Measurements from ENCODE around the gene MAN1A2. TPM values are rescaled to one million over a fixed set of nuclear protein-coding genes. Genes with fewer than 3 reads are reported as not detected.

MAN1A2 gene
- total RNA-seq, 1 experiment from 2014 or later = 28.7 TPM

- ChIA-PET CTCF (no interaction called here), POLR2A (no interaction called here)
- in situ Hi-C loops (cut with HindIII; ENCODE audit: low pct_unique_long_range_greater_than_20kb, low sequenced_read_pairs) (no loop called here), intact Hi-C loops (cut with micrococcal nuclease; ENCODE audit: unreplicated experiment) (loop anchor here (10.0 kb wide), 1 partner anchor 145 kb away; no protein-coding TSS in a partner anchor)
- Histone ChIP-seq H3K4me1 (ENCODE audit: control insufficient read depth, insufficient read depth, low read length) (no peaks in the 10 kb centered on the region), H3K9me3 (ENCODE audit: control insufficient read depth, insufficient read depth, low read depth, low read length) (no peaks in the 10 kb centered on the region), H3K27me3 (ENCODE audit: control insufficient read depth, insufficient read depth, low read length) (no peaks in the 10 kb centered on the region), H3K27ac (ENCODE audit: low read length) (no peak overlapping the region), H3K36me3 (ENCODE audit: control insufficient read depth, insufficient read depth, low read length) (no peaks in the 10 kb centered on the region), H3K4me3 (ENCODE audit: low read depth in 2 of 2, low read length in 2 of 2) (no peak overlapping the region)
- TF ChIP-seq, protein P1, sequence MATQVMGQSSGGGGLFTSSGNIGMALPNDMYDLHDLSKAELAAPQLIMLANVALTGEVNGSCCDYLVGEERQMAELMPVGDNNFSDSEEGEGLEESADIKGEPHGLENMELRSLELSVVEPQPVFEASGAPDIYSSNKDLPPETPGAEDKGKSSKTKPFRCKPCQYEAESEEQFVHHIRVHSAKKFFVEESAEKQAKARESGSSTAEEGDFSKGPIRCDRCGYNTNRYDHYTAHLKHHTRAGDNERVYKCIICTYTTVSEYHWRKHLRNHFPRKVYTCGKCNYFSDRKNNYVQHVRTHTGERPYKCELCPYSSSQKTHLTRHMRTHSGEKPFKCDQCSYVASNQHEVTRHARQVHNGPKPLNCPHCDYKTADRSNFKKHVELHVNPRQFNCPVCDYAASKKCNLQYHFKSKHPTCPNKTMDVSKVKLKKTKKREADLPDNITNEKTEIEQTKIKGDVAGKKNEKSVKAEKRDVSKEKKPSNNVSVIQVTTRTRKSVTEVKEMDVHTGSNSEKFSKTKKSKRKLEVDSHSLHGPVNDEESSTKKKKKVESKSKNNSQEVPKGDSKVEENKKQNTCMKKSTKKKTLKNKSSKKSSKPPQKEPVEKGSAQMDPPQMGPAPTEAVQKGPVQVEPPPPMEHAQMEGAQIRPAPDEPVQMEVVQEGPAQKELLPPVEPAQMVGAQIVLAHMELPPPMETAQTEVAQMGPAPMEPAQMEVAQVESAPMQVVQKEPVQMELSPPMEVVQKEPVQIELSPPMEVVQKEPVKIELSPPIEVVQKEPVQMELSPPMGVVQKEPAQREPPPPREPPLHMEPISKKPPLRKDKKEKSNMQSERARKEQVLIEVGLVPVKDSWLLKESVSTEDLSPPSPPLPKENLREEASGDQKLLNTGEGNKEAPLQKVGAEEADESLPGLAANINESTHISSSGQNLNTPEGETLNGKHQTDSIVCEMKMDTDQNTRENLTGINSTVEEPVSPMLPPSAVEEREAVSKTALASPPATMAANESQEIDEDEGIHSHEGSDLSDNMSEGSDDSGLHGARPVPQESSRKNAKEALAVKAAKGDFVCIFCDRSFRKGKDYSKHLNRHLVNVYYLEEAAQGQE (IDR thresholded peaks at IDR 0.05; ENCODE audit: insufficient read depth in 1 of 2, low read depth in 2 of 2, low read length in 1 of 2) = no peak
- DNase-seq (ENCODE audit: low read depth, low spot score) (no peak), ATAC-seq (no peak)
- no TSS peak for BruUV-seq (replicated peaks)
These were observed 162.4 kb downstream of the MAN1A2 start for GRCh38 chr1:117529683-117530082.

- Histone ChIP-seq H3K4me3 (ENCODE audit: low read depth in 2 of 2, low read length in 2 of 2) (no peak overlapping the region), H3K27me3 (ENCODE audit: control insufficient read depth, insufficient read depth, low read length) (no peaks in the 10 kb centered on the region), H3K36me3 (ENCODE audit: control insufficient read depth, insufficient read depth, low read length) (no peaks in the 10 kb centered on the region), H3K27ac (ENCODE audit: low read length) (no peak overlapping the region), H3K4me1 (ENCODE audit: control insufficient read depth, insufficient read depth, low read length) (no peaks in the 10 kb centered on the region), H3K9me3 (ENCODE audit: control insufficient read depth, insufficient read depth, low read depth, low read length) (no peaks in the 10 kb centered on the region)
- DNase-seq (ENCODE audit: low read depth, low spot score) (no peak), ATAC-seq (no peak)
- in situ Hi-C loops (cut with HindIII; ENCODE audit: low pct_unique_long_range_greater_than_20kb, low sequenced_read_pairs) = no loop called here
- intact Hi-C loops (cut with micrococcal nuclease; ENCODE audit: unreplicated experiment) = loop anchor here (10.0 kb wide), 1 partner anchor 144 kb away; no protein-coding TSS in a partner anchor
- POLR2A ChIA-PET = no interaction called here
- BruUV-seq (replicated peaks) = no TSS peak
- CTCF ChIA-PET = no interaction called here
- TF ChIP-seq TCF7L2 (IDR thresholded peaks at IDR 0.05; ENCODE audit: low read depth, low read length) = no peak
- TF ChIP-seq, protein P1 (IDR thresholded peaks at IDR 0.05; ENCODE audit: insufficient read depth in 1 of 2, low read depth in 2 of 2, low read length in 1 of 2) = no peak
- no peak for TF ChIP-seq SIN3A (IDR thresholded peaks at IDR 0.05; ENCODE audit: borderline replicate concordance, insufficient read depth, low read depth, low read length)
- no peak for TF ChIP-seq CTCF (IDR thresholded peaks at IDR 0.05)
- TF ChIP-seq POLR2AphosphoS5 (IDR thresholded peaks at IDR 0.05; ENCODE audit: low read depth, low read length) = no peak
These were observed 164.0 kb downstream of the MAN1A2 start for GRCh38 chr1:117531222-117531621.

Data from Panc1 (cell line).